HG02981 (cell line): ENCODE data around the gene RUNX1.

Experiments
- ATAC-seq: cut with Tn5 transposase; IDR thresholded peaks from one replicate; pipeline ENCODE4 v1.9.1; 2021; ENCODE audit warnings: mild to moderate bottlenecking, moderate library complexity; ENCODE audit not compliant: unreplicated experiment

The RUNX1 gene

GRCh38 chr21:35048706-35049617 lies at the start of gene RUNX1:
Gene RUNX1, minus strand, starts transcription at chr21:35049302.
- peak; percentile 56 for ATAC-seq

- ATAC-seq: no peak
Observed at GRCh38 chr21:35097525-35097924, 48.4 kb upstream of the RUNX1 start.

GRCh38 chr21:35096959-35097358 lies 47.9 kb upstream of the RUNX1 start:
- no peak for ATAC-seq

- ATAC-seq: no peak
Observed at GRCh38 chr21:35095859-35096291, 46.8 kb upstream of the RUNX1 start.

- ATAC-seq: no peak
Observed at GRCh38 chr21:35093514-35093913, 44.4 kb upstream of the RUNX1 start.

GRCh38 chr21:35091496-35091895 lies 42.4 kb upstream of the RUNX1 start:
- no peak for ATAC-seq

- ATAC-seq: no peak
Observed at GRCh38 chr21:35090403-35090802, 41.3 kb upstream of the RUNX1 start.

GRCh38 chr21:35088319-35088771 lies 39.2 kb upstream of the RUNX1 start:
- no peak for ATAC-seq

- ATAC-seq: no peak
Observed at GRCh38 chr21:35086357-35086756, 37.3 kb upstream of the RUNX1 start.

GRCh38 chr21:35084869-35085268 lies 35.8 kb upstream of the RUNX1 start:
- no peak for ATAC-seq

- no peak for ATAC-seq
Observed at GRCh38 chr21:35083246-35083645, 34.1 kb upstream of the RUNX1 start.

GRCh38 chr21:35081861-35082260 lies 32.8 kb upstream of the RUNX1 start:
- ATAC-seq: no peak

GRCh38 chr21:35079181-35079580 lies 30.1 kb upstream of the RUNX1 start:
- ATAC-seq: no peak

- ATAC-seq: no peak
Observed at GRCh38 chr21:35077975-35078374, 28.9 kb upstream of the RUNX1 start.

- no peak for ATAC-seq
Observed at GRCh38 chr21:35077466-35077865, 28.4 kb upstream of the RUNX1 start.

- no peak for ATAC-seq
Observed at GRCh38 chr21:35075546-35075945, 26.4 kb upstream of the RUNX1 start.

GRCh38 chr21:35072960-35073359 lies 23.9 kb upstream of the RUNX1 start:
- no peak for ATAC-seq

GRCh38 chr21:35072557-35072956 lies 23.5 kb upstream of the RUNX1 start:
- ATAC-seq: no peak

- no peak for ATAC-seq
Observed at GRCh38 chr21:35071347-35071746, 22.2 kb upstream of the RUNX1 start.

GRCh38 chr21:35070436-35070835 lies 21.3 kb upstream of the RUNX1 start:
- ATAC-seq: no peak

GRCh38 chr21:35066824-35067223 lies 17.7 kb upstream of the RUNX1 start:
- ATAC-seq: no peak

- ATAC-seq: no peak
Observed at GRCh38 chr21:35063428-35064172, 14.5 kb upstream of the RUNX1 start.
